NCI-H1092 treated with DMSO at 0.1 percent for 48 hours (cell line): ENCODE measurements around the gene SBF1.

Experiments used
- DNase-seq: peaks from one replicate; lab custom pipeline; 2025; lab: John Stamatoyannopoulos, UW

SBF1 gene

DNA sequence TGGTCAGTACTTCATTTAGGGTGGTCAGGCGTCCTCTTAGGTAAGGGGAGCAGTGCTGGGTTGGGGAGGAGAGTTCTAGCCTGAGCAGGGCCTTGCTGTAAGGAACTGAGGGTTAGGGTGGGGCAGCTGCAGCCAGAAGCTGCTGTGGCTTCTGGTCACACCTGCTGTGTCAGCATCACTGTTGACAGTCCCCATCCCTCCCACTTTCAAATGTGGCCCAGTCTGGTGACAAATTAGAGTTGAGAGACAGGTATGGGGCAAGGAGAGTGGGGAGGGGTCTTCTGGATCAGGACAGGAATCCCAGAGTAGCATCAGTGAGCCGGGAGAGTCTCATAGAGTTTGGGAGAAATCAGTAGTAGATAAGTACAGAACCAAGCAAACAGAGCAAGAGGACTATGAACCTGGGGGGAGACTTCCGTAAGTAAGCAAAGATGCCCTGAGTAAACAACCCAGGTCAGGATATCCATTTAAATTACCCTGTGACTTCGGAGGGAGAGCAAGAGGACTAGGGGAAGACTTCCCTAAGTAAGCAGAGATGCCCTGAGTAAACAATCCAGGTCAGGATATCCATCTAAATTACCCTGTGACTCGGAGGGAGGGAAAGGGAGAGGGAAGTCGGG lies 78.0 kb downstream of the SBF1 start:
- no peak for DNase-seq
